ENCODE data around the gene KDM2A.
"Not testable (repeated sequence)": the region's sequence is repeated elsewhere in the genome, so short reads cannot be mapped to it uniquely, and the experiment has no call there.

The KDM2A gene

DNA sequence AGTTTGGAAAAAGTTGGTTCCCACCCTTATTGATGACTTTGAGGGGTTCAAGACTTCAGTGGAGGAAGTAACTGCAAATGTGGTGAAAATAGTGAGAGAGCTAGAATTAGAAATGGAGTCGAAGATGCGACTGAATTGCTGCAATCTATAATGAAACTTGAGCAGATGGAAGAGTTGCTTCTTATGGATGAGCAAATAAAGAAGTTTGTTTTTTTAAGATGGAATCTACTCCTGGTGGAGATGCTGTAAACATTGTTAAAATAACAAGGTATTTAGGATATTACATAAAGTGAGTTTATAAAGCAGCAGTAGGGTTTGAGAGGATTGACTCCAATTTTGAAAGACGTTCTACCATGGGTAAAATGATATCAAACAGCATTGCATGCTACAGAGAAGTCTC, 83.0 kb downstream of the KDM2A start:
- H3K4me3 ChIP-seq (ENCODE audit: extremely low read depth, insufficient read depth, low read length, poor library complexity, severe bottlenecking), result no peak overlapping the region
- peaks cover 48% of the 10 kb centered on the region for H3K36me3 ChIP-seq (ENCODE audit: control insufficient read depth, insufficient read depth, low read length)
- 94 to 97% methylated on average over 3 of the region's 3 CpGs for WGBS, 2 experiments (ENCODE audit: insufficient coverage in 2 of 2)
- H3K4me1 ChIP-seq (ENCODE audit: control insufficient read depth, insufficient read depth, low read length, poor library complexity, severe bottlenecking), result no peaks in the 10 kb centered on the region
- no peak overlapping the region for H3K27ac ChIP-seq (ENCODE audit: low read depth, low read length, severe bottlenecking)
- H3K9me3 ChIP-seq (ENCODE audit: control insufficient read depth, low read length), result no peaks in the 10 kb centered on the region

DNA sequence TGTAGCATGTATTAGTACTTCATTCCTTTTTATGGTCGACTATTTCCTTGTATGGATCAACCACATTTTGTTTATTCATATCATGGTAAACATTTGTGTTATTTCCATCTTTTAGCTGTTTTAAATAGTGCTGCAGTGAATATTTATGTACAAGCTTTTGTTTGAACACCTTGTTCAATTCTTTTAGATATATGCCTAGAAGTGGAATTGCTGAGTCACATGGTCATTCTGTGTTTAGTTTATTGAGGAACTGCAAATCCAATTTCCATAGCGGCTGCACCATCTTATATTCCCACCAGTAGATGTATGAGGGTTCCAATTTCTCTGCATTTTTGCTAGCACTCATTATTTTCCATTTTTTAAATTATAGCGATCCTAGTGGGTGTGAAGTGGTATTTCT, 85.8 kb downstream of the KDM2A start:
- no peak overlapping the region for H3K4me3 ChIP-seq (ENCODE audit: extremely low read depth, insufficient read depth, low read length, poor library complexity, severe bottlenecking)
- peaks cover 56% of the 10 kb centered on the region for H3K36me3 ChIP-seq (ENCODE audit: control insufficient read depth, insufficient read depth, low read length)
- no CpG with 5 or more reads among the region's 3 CpGs for WGBS, 2 experiments (ENCODE audit: insufficient coverage in 2 of 2)
- H3K27ac ChIP-seq (ENCODE audit: low read depth, low read length, severe bottlenecking), result no peak overlapping the region
- no peaks in the 10 kb centered on the region for H3K9me3 ChIP-seq (ENCODE audit: control insufficient read depth, low read length)
- no peaks in the 10 kb centered on the region for H3K4me1 ChIP-seq (ENCODE audit: control insufficient read depth, insufficient read depth, low read length, poor library complexity, severe bottlenecking)

DNA sequence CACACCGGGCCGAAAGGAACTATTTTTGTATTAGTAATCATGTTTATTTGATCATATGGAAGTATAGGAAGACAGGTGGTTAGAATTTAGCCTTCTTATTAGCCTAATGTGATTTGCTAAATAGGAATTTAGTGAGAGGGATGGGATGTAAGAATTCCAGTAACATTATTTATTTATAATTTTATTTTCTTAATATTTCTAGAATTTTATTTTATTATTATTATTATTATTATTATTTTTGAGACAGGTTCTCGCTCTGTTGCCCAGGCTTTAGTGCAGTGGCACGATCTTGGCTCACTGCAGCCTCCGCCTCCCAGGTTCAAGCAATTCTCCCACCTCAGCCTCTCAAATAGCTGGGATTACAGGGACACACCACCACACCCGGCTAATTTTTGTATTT, 90.2 kb downstream of the KDM2A start:
- H3K9me3 ChIP-seq (ENCODE audit: control insufficient read depth, low read length); H3K4me1 ChIP-seq (ENCODE audit: control insufficient read depth, insufficient read depth, low read length, poor library complexity, severe bottlenecking); H3K4me3 ChIP-seq (ENCODE audit: extremely low read depth, insufficient read depth, low read length, poor library complexity, severe bottlenecking); H3K27ac ChIP-seq (ENCODE audit: low read depth, low read length, severe bottlenecking): not testable (repeated sequence)
- 100% methylated on average over 2 of the region's 6 CpGs for WGBS, 2 experiments (ENCODE audit: insufficient coverage in 2 of 2)
- peaks cover 75% of the 10 kb centered on the region for H3K36me3 ChIP-seq (ENCODE audit: control insufficient read depth, insufficient read depth, low read length)

DNA sequence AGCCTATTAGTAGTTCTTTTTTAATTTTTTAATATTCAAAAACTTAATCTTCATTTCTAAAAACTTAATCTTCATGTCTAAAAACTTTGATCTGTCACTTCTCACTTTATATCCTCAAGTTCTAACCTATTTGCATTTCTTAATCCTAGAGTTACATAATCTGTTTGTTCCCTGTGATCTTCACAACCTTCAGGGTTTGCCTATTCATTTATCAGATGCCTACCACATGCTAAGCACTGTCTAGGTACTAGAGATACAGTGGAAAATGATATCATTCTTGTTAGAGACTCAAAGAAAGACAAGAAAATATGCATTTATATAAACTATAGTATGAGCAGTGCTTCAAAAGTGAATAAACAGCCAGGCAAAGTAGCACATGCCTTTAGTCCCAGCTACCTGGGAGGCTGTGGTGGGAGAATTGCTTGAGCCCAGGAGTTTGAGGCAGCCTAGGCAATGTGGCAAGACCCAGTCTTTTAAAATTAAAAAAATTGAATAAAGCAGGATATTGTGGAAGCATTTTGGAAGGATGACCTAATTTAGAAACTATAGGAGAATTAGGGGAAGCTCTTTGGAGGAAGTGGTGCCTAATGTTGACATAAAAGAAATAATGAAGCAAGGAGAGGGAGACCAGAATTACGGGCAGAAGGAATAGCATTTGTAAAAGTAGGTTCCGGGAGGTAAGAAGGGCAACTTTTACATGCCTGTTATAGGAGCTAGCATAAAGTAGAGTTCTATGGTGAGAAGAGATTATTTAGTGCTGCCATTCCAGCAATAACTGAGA, 92.8 kb downstream of the KDM2A start:
- Histone ChIP-seq H3K27ac (ENCODE audit: low read depth, low read length, severe bottlenecking) (no peak overlapping the region), H3K9me3 (ENCODE audit: control insufficient read depth, low read length) (no peaks in the 10 kb centered on the region), H3K4me3 (ENCODE audit: extremely low read depth, insufficient read depth, low read length, poor library complexity, severe bottlenecking) (no peak overlapping the region), H3K4me1 (ENCODE audit: control insufficient read depth, insufficient read depth, low read length, poor library complexity, severe bottlenecking) (no peaks in the 10 kb centered on the region), H3K36me3 (ENCODE audit: control insufficient read depth, insufficient read depth, low read length) (peaks cover 81% of the 10 kb centered on the region)
- 91 to 96% methylated on average over 2 of the region's 2 CpGs for WGBS, 2 experiments (ENCODE audit: insufficient coverage in 2 of 2)

DNA sequence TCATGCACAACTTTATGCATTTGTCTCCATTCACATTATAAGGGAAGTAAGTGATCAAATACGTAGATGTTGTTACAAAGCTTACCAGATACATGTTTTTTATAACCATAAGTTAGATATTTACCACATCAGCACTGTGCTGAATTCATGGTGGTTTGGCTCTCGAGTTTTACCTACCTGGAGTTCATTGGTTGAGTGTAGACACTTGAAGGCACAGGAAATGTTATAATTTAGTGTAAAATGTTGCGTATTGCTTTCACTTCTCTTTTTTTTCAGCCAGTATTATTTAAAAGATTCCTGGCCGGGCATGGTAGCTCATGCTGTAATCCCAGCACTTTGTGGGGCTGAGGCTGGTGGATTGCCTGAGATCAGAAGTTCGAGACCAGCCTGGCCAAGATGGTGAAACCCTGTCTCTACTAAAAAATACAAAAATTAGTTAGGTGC, 94.1 kb downstream of the KDM2A start:
- WGBS, 2 experiments (ENCODE audit: insufficient coverage in 2 of 2), result 100% methylated on average over 2 of the region's 5 CpGs; no CpG with 5 or more reads in 1 of the 2 experiments
- Histone ChIP-seq H3K4me3 (ENCODE audit: extremely low read depth, insufficient read depth, low read length, poor library complexity, severe bottlenecking) (no peak overlapping the region), H3K27ac (ENCODE audit: low read depth, low read length, severe bottlenecking) (no peak overlapping the region), H3K9me3 (ENCODE audit: control insufficient read depth, low read length) (no peaks in the 10 kb centered on the region), H3K4me1 (ENCODE audit: control insufficient read depth, insufficient read depth, low read length, poor library complexity, severe bottlenecking) (no peaks in the 10 kb centered on the region), H3K36me3 (ENCODE audit: control insufficient read depth, insufficient read depth, low read length) (peaks cover 82% of the 10 kb centered on the region)

DNA sequence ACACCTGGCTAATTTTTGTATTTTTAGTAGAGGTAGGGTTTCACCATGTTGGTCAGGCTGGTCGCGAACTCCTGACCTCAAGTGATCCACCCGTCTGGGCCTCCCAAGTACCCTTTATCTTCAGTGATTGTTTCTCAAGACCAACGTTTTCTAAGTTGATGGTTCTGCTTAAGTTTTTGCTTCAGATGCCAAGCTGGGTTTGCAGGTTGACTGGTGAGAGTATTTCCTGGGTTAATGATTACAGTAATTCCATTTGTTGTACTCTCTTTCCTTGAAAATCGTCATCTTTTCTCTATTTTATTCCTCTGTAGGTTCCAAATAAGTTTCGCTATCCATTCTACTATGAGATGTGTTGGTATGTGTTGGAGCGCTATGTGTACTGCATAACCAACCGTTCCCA, 108.7 kb downstream of the KDM2A start:
- H3K9me3 ChIP-seq (ENCODE audit: control insufficient read depth, low read length), result no peaks in the 10 kb centered on the region
- no peak overlapping the region for H3K4me3 ChIP-seq (ENCODE audit: extremely low read depth, insufficient read depth, low read length, poor library complexity, severe bottlenecking)
- H3K4me1 ChIP-seq (ENCODE audit: control insufficient read depth, insufficient read depth, low read length, poor library complexity, severe bottlenecking), result no peaks in the 10 kb centered on the region
- H3K36me3 ChIP-seq (ENCODE audit: control insufficient read depth, insufficient read depth, low read length), result peaks cover 92% of the 10 kb centered on the region
- 90% methylated on average over 2 of the region's 8 CpGs; no CpG with 5 or more reads in 1 of the 2 experiments for WGBS, 2 experiments (ENCODE audit: insufficient coverage in 2 of 2)
- no peak overlapping the region for H3K27ac ChIP-seq (ENCODE audit: low read depth, low read length, severe bottlenecking)

DNA sequence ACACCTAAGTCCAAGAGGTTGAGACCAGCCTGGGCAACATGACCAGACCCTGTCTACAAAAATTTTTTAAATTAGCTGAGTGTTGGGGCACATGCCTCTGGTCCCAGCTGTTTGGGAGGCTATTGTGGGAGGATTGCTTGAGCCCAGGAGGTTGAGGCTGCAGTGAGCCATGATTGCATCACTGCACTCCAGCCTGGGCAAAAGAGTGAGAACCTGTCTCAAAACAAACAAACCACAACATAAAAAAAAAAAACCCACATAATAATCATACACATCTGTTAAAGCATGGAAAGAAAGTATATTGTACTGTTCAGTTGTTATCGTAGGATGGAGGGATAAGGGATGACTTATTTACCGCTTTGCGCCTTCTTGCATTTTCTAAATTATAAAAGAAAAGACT, 111.3 kb downstream of the KDM2A start:
- WGBS, 2 experiments (ENCODE audit: insufficient coverage in 2 of 2), result no CpG with 5 or more reads among the region's 3 CpGs
- Histone ChIP-seq H3K4me1 (ENCODE audit: control insufficient read depth, insufficient read depth, low read length, poor library complexity, severe bottlenecking) (no peaks in the 10 kb centered on the region), H3K36me3 (ENCODE audit: control insufficient read depth, insufficient read depth, low read length) (peaks cover 78% of the 10 kb centered on the region), H3K4me3 (ENCODE audit: extremely low read depth, insufficient read depth, low read length, poor library complexity, severe bottlenecking) (no peak overlapping the region), H3K9me3 (ENCODE audit: control insufficient read depth, low read length) (no peaks in the 10 kb centered on the region), H3K27ac (ENCODE audit: low read depth, low read length, severe bottlenecking) (no peak overlapping the region)

DNA sequence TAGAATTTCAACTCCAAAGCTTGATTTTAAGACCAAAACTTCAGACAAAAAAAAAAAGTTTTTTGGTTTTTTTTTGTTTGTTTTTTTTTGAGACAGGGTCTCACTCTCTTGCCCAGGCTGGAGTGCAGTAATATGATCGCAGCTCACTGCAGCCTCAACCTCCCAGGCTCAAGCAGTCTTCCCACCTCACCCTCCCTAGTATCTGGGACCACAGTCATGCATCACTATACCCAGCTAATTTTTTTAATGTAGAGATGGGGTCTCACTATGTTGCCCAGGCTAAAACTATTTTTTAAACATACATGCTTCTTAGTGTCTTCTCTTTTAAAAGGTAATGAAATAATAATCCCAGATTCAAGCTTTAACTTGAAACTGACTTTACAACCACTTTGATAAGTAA, 111.8 kb downstream of the KDM2A start:
- H3K4me3 ChIP-seq (ENCODE audit: extremely low read depth, insufficient read depth, low read length, poor library complexity, severe bottlenecking), result no peak overlapping the region
- H3K27ac ChIP-seq (ENCODE audit: low read depth, low read length, severe bottlenecking), result no peak overlapping the region
- peaks cover 74% of the 10 kb centered on the region for H3K36me3 ChIP-seq (ENCODE audit: control insufficient read depth, insufficient read depth, low read length)
- no peaks in the 10 kb centered on the region for H3K9me3 ChIP-seq (ENCODE audit: control insufficient read depth, low read length)
- WGBS, 2 experiments (ENCODE audit: insufficient coverage in 2 of 2), result 100% methylated on average over 1 of the region's 1 CpG; no CpG with 5 or more reads in 1 of the 2 experiments
- H3K4me1 ChIP-seq (ENCODE audit: control insufficient read depth, insufficient read depth, low read length, poor library complexity, severe bottlenecking), result no peaks in the 10 kb centered on the region

DNA sequence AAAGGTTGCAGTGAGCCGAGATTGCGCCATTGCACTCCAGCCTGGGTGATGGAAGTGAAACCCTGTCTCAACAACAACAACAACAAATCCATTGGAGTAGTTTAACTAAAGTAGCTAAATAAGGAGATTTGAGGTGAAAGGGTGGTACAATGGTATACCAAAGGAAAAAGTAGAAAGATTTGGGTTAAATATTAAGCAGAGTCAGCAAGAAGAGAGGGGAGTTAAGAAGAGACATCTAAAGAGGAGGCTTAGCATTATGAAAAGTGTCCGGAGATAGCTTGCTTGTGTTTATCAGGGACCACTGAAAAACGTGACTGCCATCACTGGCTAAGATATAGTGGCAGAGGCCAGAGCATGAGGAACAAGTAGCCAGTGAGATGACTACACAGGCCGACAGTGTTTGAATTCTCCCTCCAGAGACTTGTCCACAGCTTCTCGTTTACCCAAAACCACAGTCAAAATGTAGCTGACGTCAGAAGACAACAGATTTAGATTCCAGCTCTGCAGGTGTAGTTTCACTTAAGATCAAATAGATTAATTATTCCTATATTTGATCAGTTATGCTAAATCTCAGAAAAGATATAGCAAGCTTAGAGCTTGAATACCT, 114.6 kb downstream of the KDM2A start:
- H3K9me3 ChIP-seq (ENCODE audit: control insufficient read depth, low read length), result no peaks in the 10 kb centered on the region
- H3K4me3 ChIP-seq (ENCODE audit: extremely low read depth, insufficient read depth, low read length, poor library complexity, severe bottlenecking), result no peak overlapping the region
- no peak overlapping the region for H3K27ac ChIP-seq (ENCODE audit: low read depth, low read length, severe bottlenecking)
- peaks cover 52% of the 10 kb centered on the region for H3K36me3 ChIP-seq (ENCODE audit: control insufficient read depth, insufficient read depth, low read length)
- peaks cover 9% of the 10 kb centered on the region for H3K4me1 ChIP-seq (ENCODE audit: control insufficient read depth, insufficient read depth, low read length, poor library complexity, severe bottlenecking)
- WGBS, 2 experiments (ENCODE audit: insufficient coverage in 2 of 2), result 91 to 94% methylated on average over 4 to 5 of the region's 7 CpGs

DNA sequence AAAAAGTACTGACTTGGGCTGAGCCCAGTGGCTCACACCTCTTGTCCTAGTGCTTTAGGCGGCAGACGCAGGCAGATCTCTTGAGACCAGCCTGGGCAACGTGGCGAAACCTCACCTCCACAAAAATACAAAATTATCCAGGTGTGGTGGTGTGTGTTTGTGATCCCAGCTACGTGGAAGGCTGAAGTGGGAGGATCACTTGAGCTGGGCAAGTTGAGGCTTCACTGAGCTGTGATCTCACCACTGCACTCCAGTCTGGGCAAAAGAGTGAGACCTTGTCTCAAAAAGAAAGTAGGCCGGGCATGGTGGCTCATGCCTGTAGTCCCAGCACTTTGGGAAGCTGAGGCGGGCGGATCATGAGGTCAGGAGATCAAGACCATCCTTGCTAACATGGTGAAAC, 115.5 kb downstream of the KDM2A start:
- WGBS, 2 experiments (ENCODE audit: insufficient coverage in 2 of 2), result 90 to 92% methylated on average over 4 to 5 of the region's 8 CpGs
- Histone ChIP-seq H3K36me3 (ENCODE audit: control insufficient read depth, insufficient read depth, low read length) (peaks cover 43% of the 10 kb centered on the region), H3K4me1 (ENCODE audit: control insufficient read depth, insufficient read depth, low read length, poor library complexity, severe bottlenecking) (peaks cover 18% of the 10 kb centered on the region)
- H3K4me3 ChIP-seq (ENCODE audit: extremely low read depth, insufficient read depth, low read length, poor library complexity, severe bottlenecking); H3K9me3 ChIP-seq (ENCODE audit: control insufficient read depth, low read length); H3K27ac ChIP-seq (ENCODE audit: low read depth, low read length, severe bottlenecking): not testable (repeated sequence)

DNA sequence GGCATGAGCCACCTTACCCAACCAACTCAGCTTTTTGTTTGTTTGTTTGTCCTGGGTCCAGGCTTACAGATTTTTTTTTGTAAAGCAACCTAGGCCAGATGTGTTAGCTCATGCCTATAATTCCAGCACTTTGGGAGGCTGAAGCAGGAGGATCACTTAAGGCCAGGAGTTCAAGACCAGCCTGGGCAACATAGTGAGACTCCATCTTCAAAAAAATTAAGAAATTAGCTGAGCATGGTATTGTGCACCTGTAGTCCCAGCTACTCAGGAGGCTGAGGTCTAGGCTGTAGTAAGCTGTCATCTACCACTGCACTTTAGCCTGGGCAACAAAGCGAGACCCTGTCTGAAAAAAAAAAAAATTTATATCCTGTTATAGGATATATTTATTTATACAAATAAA, 118.5 kb downstream of the KDM2A start:
- no CpG with 5 or more reads among the region's 1 CpG for WGBS, 2 experiments (ENCODE audit: insufficient coverage in 2 of 2)
- no peaks in the 10 kb centered on the region for H3K9me3 ChIP-seq (ENCODE audit: control insufficient read depth, low read length)

More for the DNA sequence above, 118.5 kb downstream of the KDM2A start:
- no peak overlapping the region for H3K4me3 ChIP-seq (ENCODE audit: extremely low read depth, insufficient read depth, low read length, poor library complexity, severe bottlenecking)
- H3K36me3 ChIP-seq (ENCODE audit: control insufficient read depth, insufficient read depth, low read length), result peaks cover 20% of the 10 kb centered on the region
- no peak overlapping the region for H3K27ac ChIP-seq (ENCODE audit: low read depth, low read length, severe bottlenecking)
- H3K4me1 ChIP-seq (ENCODE audit: control insufficient read depth, insufficient read depth, low read length, poor library complexity, severe bottlenecking), result peaks cover 18% of the 10 kb centered on the region

Measured in mesodermal cell (in vitro differentiated cells).